Activated CD4-positive, alpha-beta T cell treated with anti-CD3 and anti-CD28 coated beads, Interleukin-2, amount 50 U/mL, for 16 hours (primary cell): ENCODE data around the gene ISCA2.

ENCODE experiments used
- DNase-seq: peaks from one replicate; pipeline ENCODE4 v3.0.0-alpha.2; 2020

ISCA2 gene

DNA sequence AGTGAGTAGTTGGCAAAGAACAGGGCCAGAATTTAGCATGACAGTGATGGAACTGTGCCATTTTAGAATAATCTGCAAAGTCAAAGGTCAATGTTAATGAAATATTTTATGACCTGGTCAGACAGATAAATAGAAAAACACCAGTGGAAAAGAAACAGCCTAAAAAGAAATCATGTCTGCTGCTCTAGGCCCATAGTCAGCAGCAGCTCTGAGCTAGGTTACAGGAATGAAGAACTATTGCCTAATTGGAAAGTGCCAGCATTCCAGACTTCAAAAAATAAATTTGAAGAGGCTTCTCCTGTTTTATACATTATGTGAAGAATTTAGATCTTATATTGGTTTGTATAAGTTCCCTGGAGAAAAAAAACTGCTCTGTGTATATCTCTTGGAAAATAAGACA is 10.2 kb upstream of the ISCA2 start:
- no peak for DNase-seq

DNA sequence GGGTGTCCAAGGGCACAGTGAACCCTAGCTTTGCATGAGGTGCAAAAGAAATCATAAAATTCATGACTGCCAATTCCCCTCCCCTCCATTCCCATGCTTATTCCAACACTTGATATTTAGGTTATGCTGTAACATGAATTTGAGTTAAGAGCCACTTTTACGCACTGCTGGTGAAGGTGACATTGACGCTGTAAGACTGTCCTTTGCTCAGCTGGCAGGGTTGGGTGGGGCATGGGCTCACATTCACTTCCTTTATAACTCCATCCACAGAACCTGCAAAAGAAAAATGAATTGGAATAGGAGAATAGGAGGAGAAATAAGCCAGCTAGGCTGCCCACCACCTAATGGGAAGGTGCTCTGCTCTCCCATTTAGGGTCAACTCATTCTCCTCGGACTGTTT is 7.4 kb upstream of the ISCA2 start:
- DNase-seq = no peak

DNA sequence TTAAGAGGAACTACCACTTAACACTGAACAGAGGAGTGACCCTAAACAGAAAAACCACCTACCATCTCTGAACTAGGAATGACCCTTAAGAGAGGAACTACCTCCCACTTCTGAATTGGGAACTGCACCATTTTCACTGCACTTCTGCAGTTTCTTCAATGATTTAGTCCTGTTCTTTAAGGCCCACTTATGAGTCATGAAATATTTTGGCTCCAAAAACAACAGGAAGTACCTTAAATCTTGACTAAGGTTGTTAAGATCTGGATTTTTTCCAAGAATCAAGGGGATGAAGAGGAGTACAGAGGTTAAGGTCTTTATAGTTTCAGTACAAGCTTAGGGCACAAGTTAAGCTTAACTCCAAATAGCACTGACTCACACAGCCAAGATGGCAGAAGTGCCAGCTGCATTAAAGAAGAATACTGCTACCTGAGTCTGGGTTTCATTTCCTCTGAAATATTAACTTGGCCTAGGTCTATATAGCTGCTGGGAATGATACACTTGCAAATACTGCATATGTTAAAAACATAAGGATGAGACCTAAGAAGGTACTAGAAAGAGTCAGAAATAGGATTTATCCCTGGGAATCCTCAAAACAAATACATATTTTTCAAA is 4.7 kb upstream of the ISCA2 start:
- no peak for DNase-seq

DNA sequence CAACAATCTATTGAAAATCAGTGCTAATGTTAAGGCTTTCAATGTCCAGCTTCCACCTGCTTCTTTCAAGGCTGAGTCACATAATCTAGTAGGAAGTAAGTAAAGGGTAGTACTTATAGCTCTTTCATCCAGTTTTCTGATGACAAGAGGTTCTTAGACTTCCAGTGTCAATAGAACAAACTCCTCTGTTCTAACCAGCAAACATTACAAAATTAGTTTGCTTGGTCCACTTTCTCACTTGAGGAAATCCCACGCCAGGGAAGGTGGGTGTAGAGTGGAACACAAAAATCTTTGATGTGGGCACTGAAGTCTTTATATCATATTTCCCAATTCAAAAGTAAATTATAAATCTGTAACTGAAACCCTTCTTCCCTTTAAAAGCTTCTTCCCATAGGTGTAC is 3.1 kb upstream of the ISCA2 start:
- no peak for DNase-seq

DNA sequence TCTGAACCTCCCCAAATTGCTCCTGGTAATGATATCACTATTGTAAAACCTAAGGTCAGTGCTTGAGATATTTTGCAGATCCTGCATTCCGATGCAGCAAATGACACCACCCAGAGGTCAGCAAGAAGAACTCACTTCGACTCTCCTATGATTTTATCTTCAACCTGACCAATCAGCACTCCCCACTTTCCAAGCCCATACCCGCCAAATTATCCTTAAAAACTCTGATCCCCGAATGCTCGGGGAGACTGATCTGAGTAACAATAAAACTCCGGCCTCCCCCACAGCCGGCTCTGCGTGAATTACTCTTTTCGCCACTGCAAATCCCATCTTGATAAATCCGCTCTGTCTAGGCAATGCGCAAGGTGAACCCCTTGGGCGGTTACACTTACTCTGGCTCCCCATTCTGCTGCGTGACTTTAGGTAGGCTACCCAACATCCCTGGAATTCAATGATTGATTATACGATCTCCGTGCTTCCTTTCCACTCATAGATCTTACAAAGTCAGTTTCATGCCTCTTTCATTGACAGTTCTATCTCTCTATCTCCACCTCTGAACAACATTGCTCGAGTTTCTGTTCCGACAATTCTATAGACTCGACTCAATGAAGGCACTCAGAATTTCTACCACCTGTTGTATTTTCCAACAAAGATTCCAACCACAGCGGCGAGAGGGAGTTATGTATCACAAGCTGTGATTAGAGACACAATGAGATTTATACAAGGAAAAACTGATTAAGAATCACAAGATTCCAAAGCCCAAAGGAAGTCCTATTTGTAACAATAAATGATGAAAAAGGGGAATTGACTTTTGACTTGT is 1.4 kb upstream of the ISCA2 start:
- peak; percentile 35 for DNase-seq

DNA sequence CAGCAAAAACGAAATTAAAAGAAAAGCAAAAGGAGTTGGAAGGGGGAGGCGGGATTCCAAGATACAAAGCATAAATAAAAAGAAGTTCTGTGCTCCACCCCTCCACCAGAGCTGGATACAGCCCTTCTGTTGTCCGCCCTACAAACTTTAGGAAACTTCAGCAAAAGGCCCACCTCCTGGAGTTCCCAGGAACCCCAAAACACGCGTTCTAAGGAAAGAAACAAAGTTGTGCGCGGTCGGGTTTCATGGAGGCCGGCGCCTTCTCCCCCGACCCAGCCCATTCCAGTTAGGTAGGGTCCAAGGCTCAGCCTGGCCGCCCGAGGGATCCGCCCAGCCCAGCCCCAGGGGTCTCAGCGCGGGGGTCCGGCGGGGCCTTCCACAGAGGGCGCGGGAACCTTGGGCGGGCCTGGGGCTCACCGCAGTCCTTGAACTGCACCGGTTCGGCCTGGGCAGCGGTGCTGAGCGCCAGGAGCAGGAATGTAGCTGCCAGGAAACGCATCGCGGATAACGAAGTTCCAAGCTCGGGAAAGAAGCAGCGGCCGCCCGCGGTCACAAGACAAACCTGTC is 706 bp upstream of the ISCA2 start, which contains the start of gene NPC2:
TSS of gene NPC2 (minus strand) at position 530 of the 567 bp plus-strand sequence. CDS start at position 499, 31 bp downstream.
- DNase-seq = no peak

DNA sequence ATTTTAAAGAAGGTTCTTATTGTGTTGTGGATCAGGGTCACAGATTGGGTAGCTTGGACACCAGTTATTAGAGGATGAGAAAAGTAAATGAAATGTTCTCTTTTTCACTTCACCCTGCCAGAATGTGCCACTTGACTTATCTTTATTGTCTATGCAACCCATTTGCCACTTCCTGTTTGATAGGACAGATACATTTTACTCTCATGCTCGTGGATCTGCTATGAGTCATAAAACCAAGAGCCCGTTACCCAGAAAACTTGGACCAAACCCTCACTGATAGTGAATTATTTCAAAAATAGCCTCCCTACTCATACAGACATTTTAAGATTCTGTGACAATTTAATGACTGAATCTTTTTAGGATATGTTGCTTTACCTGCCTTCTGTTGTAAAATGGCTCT is 1.8 kb downstream of the ISCA2 start:
- peak; percentile 54 for DNase-seq

DNA sequence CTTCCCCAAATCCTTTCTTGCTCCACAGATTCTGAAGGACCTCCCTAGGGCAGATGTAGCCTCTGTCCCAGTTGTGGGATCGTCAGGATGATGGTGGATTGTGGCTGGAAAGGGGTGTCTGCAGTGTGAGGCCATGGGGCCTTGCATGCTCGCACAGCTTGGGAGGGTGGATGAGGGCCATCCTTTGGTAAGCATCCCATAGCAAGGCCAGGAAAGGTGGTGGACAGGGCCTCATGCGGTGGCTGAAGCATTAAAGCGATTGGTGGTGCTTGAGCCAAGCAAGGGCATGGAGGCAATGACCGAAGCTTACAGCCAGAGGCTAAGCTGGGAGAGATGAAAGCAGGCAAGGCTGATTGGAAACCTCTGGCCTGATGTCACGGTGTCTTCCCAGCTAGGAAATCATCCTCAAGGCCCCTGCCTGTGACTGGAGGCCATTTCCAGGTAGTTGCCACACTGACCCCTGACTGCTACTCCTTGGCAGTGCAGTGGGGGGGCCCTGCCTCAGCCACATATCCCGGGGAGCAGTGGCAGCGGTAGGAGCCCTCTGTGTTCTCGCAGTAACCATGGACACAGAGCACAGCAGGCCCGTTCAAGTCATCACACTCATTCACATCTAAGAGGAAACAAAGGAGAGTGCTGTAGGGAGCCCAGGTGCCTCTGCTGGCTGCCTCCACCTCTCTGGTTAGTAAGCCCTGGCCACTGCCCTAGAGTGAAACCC is 7.0 kb downstream of the ISCA2 start:
- no peak for DNase-seq

DNA sequence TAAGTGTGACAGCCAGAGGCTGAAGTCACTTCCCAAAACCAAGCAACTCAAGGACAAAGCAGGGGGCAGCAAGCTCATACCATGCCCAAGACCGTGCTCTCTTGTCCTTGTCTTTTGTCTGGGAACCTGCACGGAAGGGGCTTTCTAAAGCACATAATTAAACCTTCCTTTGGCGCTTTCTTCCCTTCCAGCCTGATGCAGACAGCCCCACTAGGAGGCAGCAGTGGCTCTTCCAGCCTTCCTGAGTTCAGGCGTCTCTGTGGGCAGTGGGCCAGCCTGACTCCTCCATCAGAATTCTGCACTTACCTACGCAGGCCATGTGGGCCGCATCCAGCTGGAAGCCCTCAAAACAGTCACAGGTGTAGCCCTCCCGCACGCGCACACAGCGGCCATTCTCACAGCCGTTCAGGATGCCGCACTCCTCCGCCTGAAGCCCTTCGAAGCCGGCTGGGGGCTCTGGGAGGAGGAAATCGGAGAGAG is 7.6 kb downstream of the ISCA2 start:
- DNase-seq = no peak

DNA sequence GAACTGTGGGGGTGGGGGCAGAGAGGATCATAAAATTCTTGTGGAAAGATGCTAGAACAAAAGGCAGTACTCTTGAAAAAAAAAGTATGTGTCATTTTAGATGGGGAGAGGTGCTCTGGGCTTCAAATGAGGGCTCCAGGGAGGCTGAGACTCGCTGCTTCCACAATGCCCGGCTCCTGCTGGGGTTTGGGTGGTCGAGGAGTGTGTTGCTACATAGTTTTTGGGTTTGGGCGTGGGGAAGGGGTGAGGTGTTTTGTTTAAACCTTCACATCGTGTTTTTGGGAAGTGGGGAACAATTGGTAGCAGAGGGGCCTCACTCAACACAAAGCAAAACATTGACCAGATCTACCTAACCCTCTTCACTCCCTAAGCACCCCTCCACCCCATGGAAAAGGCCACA is 8.1 kb downstream of the ISCA2 start:
- no peak for DNase-seq

DNA sequence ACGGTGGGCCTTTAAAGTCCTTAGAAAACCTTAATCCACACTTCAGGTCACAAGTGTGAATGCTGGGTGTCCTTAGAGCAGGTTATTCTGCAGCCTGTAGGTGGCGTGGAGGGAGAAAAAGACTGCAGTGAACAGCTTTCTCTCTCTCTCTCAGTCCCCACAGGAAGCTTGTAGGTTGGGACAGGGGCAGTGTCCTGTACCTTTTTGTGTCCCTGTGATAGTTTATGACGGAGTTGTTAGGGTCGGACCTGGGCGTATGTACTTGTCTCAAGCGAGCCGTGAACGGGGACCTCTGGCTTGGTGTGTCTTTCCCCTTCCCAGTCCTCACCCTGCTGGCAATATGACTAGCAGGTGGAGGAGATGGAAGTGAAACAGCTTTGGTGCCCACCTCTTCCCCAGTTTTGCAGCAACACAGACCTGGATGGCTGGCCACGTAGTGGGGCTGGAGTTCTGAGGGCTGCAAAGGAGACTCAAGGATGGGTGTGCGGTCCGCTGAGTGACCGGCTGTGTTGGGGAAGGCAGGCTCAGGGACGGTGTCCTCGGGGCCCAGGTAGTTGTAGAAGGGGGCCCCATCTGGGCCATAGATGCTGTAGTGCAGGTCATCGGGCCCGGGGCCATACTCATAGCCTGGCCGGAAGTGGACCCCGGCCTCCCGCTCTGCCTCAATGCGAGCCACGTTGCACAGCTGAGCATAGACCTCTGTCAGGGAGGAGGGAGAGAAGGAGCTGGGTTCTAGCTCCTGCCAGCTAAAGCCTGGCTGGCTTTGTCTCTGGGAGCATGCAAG is 8.9 kb downstream of the ISCA2 start:
- DNase-seq = no peak

DNA sequence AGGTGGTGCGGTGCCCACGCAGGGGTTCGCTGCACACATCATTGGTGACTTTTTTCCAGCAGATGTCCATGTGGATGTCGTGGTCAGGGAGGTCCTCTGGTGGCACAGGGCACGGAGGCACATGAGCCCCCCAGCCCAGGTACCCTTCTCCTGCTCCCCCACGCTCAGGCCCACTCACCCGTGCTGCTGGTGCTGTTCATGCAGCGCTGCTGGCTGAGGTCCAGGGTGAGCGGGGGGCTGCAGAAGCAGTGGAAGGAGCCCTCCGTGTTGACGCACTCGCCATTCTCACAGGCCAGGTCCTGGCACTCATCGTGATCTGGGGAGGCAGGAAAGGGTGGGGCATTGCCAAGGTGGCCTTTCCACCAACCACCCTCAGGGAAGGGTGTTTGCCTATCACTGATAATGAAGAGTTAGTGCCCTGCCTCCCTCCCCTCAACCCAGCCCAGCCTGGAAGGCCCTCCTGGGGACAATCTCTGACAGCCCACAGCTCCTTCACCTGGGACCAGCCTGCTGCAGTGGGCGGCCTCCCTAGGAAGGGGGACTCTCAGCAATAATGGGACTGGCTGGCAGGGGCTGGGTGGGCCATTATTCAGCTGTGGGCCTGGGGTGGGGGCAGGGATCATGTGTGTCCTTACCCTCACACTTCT is 9.8 kb downstream of the ISCA2 start:
- no peak for DNase-seq

DNA sequence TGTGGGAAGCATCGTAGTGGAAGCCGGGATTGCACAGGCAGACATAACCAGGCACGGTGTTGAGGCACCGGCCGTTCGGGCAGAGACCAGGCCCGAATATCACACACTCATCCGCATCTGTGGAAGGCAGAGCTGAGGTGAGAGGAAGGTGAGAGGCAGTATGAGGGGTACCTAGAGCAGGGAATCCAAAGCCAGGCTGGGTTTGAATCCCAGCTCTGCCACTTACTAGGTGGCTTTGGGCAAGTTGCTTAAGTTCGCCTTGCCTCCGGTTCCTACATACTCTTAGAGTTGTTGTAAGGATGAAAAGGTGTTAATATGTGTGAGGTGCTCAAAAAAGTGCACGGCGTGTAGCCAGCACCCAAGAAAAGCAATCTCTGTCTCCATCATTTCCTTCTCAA is 10.4 kb downstream of the ISCA2 start:
- no peak for DNase-seq

DNA sequence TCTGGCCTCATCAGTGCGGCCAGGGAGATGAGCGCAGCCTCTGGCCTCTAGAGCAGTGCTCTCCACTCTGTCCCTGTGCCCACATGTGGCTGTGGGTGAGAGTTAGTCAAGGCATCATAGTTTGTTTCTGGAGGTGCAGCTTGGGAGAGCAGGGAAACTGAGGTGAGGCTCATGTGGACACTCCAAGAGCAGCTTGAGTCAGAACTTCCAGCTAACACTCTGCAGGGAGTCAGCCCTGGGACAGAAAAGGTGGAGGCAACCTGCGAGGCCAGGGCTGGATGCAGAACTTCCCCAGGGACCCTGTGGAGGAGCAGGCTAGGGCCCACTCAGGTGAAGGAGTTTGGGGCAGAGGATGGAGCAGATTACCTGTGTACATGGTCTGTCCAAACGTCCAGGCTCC is 10.8 kb downstream of the ISCA2 start:
- DNase-seq = no peak

DNA sequence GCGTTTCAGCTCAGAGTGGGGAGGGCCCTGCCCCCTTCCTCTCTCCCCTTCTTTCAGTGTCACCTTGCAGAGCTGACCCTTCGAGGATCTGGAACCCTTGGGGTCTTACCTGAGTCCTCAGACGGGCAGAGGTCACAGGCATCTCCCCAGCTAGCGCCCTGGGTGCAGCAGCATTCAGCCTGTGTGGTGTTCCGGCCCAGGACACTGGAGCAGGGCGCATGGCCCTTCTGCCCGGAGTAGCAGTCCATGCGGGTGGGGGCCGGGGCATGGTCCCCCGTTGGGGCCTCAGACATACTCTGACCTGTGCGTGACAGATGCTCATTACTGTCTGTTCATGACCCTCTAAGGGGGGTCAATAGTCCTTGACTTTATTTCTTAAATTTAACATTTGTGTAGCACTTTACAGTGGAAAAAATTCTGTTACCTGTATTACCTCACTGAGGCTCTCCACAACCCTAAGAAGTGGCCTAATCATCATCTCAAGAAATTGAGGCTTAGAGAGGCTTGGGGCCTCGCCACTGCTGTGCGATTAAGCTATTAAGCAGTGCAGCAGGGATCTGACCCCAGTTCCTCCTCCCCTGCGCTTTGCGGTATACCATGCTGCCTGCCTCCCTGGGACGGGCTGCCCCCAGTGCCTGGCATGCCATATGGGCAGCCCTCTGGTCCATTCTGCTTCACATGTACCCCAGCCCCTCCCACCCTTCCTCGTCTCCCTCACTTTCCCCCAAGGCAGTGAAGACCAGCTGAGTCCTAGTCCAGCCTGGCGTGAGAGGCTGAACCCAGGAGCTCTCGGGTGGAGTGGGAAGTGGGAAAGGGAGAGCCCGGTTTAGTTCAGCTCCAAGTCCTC is 11.5 kb downstream of the ISCA2 start:
- DNase-seq = no peak

DNA sequence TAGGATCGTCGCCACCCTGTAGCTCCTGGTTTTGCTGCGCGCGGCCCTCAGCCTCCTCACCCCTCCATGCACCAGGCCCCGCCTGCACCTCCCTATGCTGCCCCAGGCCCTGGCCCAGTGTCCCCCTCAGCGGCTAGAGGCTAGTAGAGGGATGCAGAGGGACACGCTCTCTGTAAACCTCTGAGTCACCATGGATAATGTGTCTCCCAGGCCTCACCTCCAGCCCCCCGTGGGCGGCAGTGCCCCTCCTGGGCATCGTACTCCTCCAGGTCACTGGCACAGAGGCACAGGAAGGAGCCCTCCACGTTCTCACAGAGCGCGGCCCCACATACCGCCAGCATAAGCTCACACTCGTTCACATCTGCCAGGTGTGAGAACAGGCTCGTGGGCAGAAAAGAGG is 12.3 kb downstream of the ISCA2 start:
- DNase-seq = no peak

DNA sequence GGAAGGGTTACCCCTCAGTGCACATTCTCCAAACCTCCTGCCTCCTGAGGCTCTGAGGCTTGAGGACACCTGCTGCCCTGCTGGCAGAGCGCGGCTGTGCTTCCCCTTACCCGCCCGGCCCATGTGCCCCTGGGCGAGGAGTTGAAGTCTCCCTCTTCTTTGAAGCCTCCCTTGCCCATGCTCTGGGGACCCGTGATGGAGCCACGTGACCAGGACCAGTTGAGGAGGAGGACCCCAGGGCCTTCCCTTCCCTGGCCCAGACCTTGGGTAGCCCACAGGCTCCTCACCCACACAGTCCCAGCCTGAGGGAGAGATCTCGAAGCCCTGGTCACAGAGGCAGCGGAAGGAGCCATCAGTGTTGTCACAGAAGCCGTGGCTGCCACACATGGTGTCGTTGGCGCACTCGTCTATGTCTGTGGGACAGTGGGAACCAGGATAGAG is 12.9 kb downstream of the ISCA2 start:
- DNase-seq = no peak

DNA sequence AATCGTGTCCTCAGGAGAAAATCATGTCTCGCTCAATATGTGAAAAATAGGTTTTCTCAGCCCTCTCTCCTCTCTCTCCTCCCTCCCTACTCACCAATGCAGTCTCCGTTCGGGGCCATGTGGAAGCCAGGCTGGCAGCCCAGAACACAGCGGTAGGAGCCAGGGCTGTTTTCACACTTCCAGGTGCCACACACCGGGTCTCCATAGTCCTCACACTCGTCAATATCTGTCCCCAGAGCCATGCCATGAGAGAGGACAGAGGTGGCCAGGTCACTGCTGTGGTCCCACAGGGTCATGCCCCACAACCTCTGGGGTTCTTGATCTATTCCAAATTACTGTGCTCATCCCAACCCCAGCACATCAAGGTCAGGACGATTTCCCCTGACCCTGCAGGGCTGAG is 13.5 kb downstream of the ISCA2 start:
- no peak for DNase-seq

DNA sequence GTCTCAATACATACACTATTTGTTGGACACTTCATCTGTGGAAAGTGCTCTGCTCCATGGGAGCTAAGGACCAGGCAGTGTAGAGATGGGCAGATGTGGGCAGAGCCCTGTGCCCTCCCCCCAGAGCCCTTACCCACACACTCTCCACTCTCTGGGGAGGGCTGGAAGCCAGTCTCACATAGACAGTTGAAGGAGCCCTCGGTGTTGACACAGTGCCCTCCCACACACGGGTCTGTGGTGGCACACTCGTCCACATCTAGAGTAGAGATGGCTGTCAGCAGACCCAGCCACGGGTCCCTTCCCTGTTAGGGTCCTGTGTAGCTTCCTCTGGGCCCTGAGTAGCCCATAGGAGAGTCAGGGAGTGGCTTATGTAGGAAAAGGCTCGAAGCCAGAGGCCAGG is 14.3 kb downstream of the ISCA2 start:
- no peak for DNase-seq

DNA sequence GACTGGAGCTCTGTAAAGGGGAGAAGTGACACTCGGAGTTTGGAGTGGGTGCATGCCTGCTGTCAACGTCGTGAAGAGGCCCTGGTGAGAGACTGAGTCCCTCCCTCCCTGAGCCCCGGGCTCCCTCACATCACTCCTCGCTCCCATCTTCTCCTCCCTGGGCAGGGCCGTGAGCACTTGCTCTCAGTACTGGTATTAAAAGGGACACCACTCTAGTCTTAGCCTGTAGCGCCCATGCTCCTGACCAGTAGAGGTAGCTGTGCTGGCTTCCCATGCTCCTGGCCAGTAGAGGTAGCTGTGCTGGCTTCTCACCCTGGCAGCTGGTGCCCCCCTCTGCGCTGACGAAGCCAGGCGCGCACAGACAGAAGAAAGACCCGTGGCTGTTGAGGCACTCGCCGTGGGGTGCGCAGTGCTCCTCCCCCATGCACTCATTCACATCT is 14.7 kb downstream of the ISCA2 start:
- no peak for DNase-seq

DNA sequence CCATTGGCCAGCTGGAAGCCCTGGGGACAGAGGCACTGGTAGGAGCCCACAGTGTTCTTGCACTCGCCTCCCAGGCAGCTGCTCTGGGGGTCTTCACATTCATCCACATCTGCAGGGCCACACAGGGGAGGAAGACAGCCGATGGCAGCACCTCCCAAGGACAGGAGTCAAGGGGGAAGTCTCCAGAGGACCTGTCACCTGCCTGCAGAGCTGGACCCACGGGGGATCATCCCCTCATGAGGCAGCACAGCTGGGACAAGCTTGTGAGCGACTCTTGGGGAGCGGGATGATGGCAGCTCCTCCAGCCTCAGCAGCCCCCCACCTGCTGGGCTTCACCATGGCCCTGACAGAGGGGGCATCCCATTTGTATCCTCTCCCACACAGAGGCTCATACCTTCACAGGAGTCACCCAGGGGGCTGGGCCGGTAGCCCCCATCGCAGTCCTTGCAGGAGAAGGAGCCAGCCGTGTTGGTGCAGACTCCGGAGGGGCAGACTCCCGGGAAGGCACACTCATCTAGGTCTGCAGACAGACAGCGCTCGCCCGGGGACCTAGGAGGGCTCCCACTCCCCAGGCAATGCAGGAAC is 15.4 kb downstream of the ISCA2 start:
- no peak for DNase-seq
